RWPE1 (cell line): Measurements from ENCODE around the gene NGEF.

Experiments
- CTCF ChIA-PET: fragments of 350-600 bp; sonication (Branson Sonifier 250); formaldehyde crosslinking; extraction: SDS; loops from one replicate; lab custom pipeline; 2021; lab: Yijun Ruan, JAX
- POLR2A ChIA-PET: fragments of 400-600 bp; formaldehyde crosslinking; extraction: SDS; loops from one replicate; lab custom pipeline; 2020; ENCODE audit warnings: antibody characterized with exemption; ENCODE audit not compliant: low non-redundant PET; lab: Yijun Ruan, JAX
- DNase-seq: peaks from one replicate; pipeline ENCODE4 v3.0.0; 2012; ENCODE audit warnings: low spot score
- H3K27ac ChIP-seq: fragments of 450-650 bp; 2 replicates; pipeline ENCODE4 v1.5.1; 2017
- CTCF ChIP-seq: fragments of 450-650 bp; conservative IDR thresholded peaks from 2 replicates; pipeline ENCODE4 v1.5.1; 2017; ENCODE audit warnings: low read depth, mild to moderate bottlenecking

The NGEF gene

GRCh38 chr2:232949016-232949415 lies 64.0 kb downstream of the NGEF start:
- ChIA-PET CTCF (no interaction called here), POLR2A (no interaction called here)
- H3K27ac ChIP-seq = no peak overlapping the region
- DNase-seq = no peak
- TF ChIP-seq CTCF = no peak

- no peak overlapping the region for H3K27ac ChIP-seq
- ChIA-PET CTCF (interaction anchor here (0.5 to 0.7 kb wide), 6 partner anchors 8 to 371 kb away, joined by 3 to 7 read pairs (median 3); no protein-coding TSS in a partner anchor), POLR2A (interaction anchor here (0.5 to 0.7 kb wide), 2 partner anchors 25 to 41 kb away, joined by 3 to 4 read pairs; no protein-coding TSS in a partner anchor)
- no peak for TF ChIP-seq CTCF
- no peak for DNase-seq
Measured at GRCh38 chr2:232942831-232943230, 70.2 kb downstream of the NGEF start.

GRCh38 chr2:232941912-232942594 lies 71.0 kb downstream of the NGEF start:
- CTCF ChIA-PET = interaction anchor here (0.5 to 0.6 kb wide), 4 partner anchors 52 to 371 kb away, joined by 3 read pairs; no protein-coding TSS in a partner anchor
- DNase-seq = no peak
- no peak overlapping the region for H3K27ac ChIP-seq
- TF ChIP-seq CTCF = no peak
- POLR2A ChIA-PET = interaction anchor here (0.5 to 0.7 kb wide), 3 partner anchors 24 to 1574 kb away, joined by 3 to 4 read pairs (median 4); no protein-coding TSS in a partner anchor

DNA sequence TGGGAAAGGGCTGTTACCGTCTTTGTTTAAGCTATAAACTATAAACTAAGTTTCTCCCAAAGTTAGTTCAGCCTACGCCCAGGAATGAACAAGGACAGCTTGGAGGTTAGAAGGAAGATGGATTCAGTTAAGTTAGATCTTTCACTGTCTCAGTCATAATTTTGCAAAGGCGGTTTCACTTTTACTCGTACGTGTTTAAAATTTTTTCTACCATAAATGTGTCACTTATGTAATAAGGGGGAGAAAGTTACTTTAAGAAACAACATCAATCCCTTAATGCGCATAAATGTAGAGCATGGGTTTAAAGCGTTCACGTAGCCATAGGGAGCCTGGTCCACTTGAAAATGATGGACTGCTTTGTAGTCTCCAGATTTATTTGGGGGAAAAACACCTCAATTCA lies 71.7 kb downstream of the NGEF start:
- TF ChIP-seq CTCF = no peak
- ChIA-PET POLR2A (interaction anchor here (0.6 kb wide), 1 partner anchor 1574 kb away, joined by 4 read pairs; no protein-coding TSS in a partner anchor), CTCF (interaction anchor here (0.6 kb wide), 1 partner anchor 53 kb away, joined by 3 read pairs; no protein-coding TSS in a partner anchor)
- H3K27ac ChIP-seq = no peak overlapping the region
- no peak for DNase-seq

- DNase-seq = no peak
- ChIA-PET POLR2A (no interaction called here), CTCF (no interaction called here)
- TF ChIP-seq CTCF = no peak
- no peak overlapping the region for H3K27ac ChIP-seq
Measured at GRCh38 chr2:232940724-232941123, 72.3 kb downstream of the NGEF start.

- no peak overlapping the region for H3K27ac ChIP-seq
- TF ChIP-seq CTCF = no peak
- peak; percentile 67 for DNase-seq
- POLR2A ChIA-PET = interaction anchor here (0.5 kb wide), 1 partner anchor 72 kb away, joined by 7 read pairs; no protein-coding TSS in a partner anchor
- CTCF ChIA-PET = interaction anchor here (0.6 kb wide), 1 partner anchor 117 kb away, joined by 3 read pairs; no protein-coding TSS in a partner anchor
Measured at GRCh38 chr2:232937278-232937906, 75.7 kb downstream of the NGEF start.
